Stimulated activated naive CD8-positive, alpha-beta T cell treated with anti-CD3 and anti-CD28 coated beads, Interleukin-15, amount 100 ng/mL, for 72 hours (primary cell): ENCODE data around the gene DLST.

ENCODE experiments used
- ATAC-seq: fragments of 150-1000 bp; cut with Tn5 transposase; 2 replicates; pipeline ENCODE4 v1.10.0; 2021; ENCODE audit warnings: mild to moderate bottlenecking, moderate library complexity
- DNase-seq, 2 donors: peaks; one replicate each; pipeline ENCODE4 v3.0.0; 2021 to 2022
- H3K27ac Mint-ChIP-seq, 2 donors: one replicate each; pipeline ENCODE4 v1.8.0; 2022; ENCODE audit warnings: mild to moderate bottlenecking in 2 of 2, mixed read lengths in 2 of 2, moderate library complexity in 2 of 2
- H3K27me3 Mint-ChIP-seq: one replicate; pipeline ENCODE4 v1.8.0; 2022; ENCODE audit warnings: mixed read lengths
- H3K4me1 Mint-ChIP-seq: one replicate; pipeline ENCODE4 v1.8.0; 2022; ENCODE audit warnings: mild to moderate bottlenecking, mixed read lengths
- H3K4me3 Mint-ChIP-seq, 2 donors: one replicate each; pipeline ENCODE4 v1.8.0; 2022; ENCODE audit warnings: mild to moderate bottlenecking in 2 of 2, mixed read lengths in 2 of 2, moderate library complexity in 1 of 2
- H3K9me3 Mint-ChIP-seq, 2 donors: one replicate each; pipeline ENCODE4 v1.8.0; 2022; ENCODE audit warnings: mixed read lengths in 2 of 2

Gene DLST

DNA sequence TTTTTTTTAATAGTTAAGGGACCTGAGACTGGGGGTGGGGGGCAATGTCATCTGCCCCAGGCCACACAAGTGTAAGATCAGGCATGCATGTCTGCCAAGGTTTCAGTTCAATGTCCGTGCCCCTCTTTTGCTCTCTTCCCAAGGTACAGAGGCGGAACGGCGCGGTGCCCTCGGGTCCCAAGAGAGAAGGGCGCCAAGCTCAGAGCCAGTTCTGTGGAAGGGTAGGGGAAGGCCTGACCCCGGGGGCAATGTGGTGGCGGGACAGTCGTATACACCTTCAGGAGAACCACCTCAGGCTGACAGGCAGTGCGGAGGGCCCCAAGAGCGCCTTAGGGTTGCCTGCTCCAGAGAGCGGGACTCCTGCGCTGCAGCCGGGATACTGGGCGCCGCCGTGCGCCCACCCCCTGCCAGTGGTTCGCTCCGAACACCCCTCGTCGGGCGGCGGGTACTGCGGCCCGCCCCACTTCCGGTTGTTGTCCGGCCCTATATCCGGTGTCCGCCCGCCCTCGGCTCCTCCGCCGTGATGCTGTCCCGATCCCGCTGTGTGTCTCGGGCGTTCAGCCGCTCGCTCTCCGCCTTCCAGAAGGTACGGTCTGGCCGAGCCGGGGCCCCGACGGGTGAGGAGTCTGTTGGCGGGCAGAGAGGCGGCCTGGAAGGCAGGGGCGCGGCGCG is at the start of gene DLST:
TSS of gene DLST (plus strand) at position 486 of the 672 bp plus-strand sequence. CDS start at position 524, 38 bp downstream.
- no peaks in the 10 kb centered on the region for H3K27me3 Mint-ChIP-seq
- ATAC-seq (peak; percentile 98), DNase-seq (peak; percentile 90 to 91)
- peak within 1 kb of the TSS; percentile 96 to 97 for H3K4me3 Mint-ChIP-seq
- no peaks in the 10 kb centered on the region for H3K9me3 Mint-ChIP-seq
- peaks cover 67% of the 10 kb centered on the region for H3K4me1 Mint-ChIP-seq
- H3K27ac Mint-ChIP-seq, result peak within 1 kb of the TSS; percentile 97 to 99

DNA sequence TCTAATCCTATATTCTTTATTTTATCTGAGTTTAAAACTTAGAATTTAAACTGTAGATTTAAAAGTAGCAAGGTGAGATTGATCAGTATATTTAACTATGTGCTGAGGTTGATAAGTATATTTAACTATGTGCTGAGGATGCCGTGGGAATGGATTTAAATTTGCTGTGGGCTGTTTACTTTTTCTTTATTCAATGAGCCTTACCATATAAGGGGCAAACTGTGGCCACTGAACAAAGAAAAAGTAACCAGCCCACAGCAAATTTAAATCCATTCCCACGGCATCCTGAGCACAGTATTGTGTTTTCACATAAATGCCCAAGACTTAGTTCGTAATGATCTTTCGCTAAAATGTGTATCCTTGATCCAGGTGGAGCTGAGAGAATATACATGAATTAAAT is 48.9 kb upstream of the DLST start:
- DNase-seq, result no peak
- no peaks in the 10 kb centered on the region for H3K9me3 Mint-ChIP-seq
- no peak for ATAC-seq
- no peak overlapping the region for H3K4me3 Mint-ChIP-seq
- H3K27me3 Mint-ChIP-seq, result no peaks in the 10 kb centered on the region
- H3K27ac Mint-ChIP-seq, result no peak overlapping the region
- H3K4me1 Mint-ChIP-seq, result peaks cover 37% of the 10 kb centered on the region

DNA sequence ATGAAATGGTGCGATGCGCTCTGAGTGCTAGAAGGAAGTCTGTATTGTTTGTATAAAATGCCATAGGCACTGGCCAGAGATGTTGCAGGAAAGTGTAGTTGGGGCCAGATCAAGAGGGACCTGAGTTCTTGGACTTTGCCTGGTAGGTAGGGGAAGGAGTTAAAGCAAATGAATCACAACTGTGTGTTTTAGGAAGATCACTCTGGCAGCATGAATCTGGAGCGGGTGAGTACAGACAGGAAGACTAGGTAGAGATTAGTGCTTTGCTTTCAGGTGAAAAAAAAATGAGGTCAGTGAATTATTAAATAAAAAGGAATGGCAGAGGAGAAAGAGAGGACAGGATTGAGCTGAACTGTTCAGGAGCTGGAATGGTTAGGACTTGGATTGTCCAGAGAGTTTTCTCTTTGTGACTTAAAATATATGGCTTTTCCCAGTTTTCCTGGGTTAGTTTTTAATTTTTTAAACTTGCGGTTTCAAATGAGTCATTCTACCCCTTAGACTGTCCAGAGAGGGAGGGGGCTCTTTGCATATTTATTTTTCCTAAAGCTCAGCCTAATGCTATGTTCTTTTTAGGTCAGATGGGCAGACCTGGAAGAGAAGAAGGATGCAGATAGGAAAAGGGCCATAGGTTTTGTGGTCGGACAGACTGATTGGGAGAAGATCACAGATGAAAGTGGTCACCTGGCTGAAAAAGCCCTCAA is 46.9 kb upstream of the DLST start:
- Mint-ChIP-seq H3K4me3 (peak overlapping the region in 1 of 2 donors; percentile 8), H3K27ac (peak overlapping the region; percentile 1 to 35)

DNA sequence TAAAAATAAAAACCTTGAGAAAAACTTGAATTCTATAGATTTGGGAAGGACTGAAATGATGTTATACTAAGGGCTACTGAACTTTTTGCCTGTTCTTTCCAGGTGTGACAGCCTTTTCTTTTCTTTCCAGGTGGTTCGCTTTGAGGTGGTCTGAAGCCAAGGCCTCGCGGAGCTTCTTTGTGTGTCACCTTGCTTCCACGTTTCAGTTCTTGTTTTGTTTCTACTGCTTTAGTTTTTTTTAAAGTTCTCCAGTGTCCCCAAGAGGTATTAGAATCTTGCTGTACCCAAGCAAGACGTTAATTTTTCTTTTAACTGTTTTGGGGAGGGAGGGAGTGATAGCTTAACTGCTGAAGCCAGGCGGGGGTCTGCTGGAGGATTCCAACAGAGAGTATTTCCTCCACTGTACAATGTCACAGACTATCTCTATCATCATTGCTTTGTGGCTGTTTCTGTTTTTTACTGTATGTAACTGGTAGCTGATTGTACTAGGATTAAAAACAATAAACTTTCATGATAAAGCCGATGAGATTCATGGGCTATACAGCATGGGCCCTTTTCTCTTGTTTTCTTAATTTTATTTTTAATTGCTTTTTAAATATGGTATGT is 46.0 kb upstream of the DLST start:
- Mint-ChIP-seq H3K27ac (peak overlapping the region; percentile 92 to 94), H3K4me3 (peak overlapping the region; percentile 67 to 81)
- ATAC-seq, result peak; percentile 26

More for the DNA sequence above, 46.9 kb upstream of the DLST start:
- no peak for DNase-seq
- no peak for ATAC-seq
- no peaks in the 10 kb centered on the region for H3K27me3 Mint-ChIP-seq
- no peaks in the 10 kb centered on the region for H3K9me3 Mint-ChIP-seq
- peaks cover 54% of the 10 kb centered on the region for H3K4me1 Mint-ChIP-seq

DNA sequence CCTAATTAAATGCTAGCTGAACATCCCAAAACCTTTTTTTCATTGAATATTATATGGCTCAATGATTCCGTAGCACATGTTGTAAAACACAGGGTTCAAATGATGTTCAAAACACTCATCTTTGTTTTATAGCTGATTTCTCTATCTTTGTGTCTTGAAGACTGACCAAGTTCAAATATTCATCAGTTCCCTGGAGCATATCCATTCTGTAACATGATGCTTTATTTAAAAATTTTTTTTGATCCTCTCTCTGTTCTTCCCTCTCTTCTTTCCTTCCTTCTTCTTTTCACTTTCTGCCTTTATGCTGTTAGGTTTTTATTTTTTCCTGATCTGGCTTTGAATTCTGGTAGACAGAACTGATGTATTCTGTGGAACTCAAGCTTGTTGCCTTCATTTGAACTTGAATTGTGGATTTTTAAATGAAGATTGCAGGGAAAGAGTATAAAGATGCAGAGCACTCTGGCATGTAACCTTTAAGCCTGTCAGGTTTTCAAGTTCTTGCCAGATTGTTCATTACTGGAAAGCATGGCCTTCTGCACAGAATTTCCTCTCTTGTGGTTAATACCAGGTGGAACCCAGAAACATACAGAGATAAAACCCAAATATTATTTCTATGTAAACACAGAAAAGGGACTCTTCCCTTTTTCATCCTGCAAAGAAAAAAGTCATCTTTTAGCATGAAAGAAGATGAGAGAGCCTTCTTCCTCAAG is 45.3 kb upstream of the DLST start:
- H3K27me3 Mint-ChIP-seq, result no peaks in the 10 kb centered on the region
- ATAC-seq, result no peak
- H3K4me1 Mint-ChIP-seq, result peaks cover 69% of the 10 kb centered on the region
- no peaks in the 10 kb centered on the region for H3K9me3 Mint-ChIP-seq
- no peak for DNase-seq
- peak overlapping the region; percentile 14 to 90 for H3K27ac Mint-ChIP-seq
- H3K4me3 Mint-ChIP-seq, result peak overlapping the region; percentile 56 to 81

More for the DNA sequence above, 46.0 kb upstream of the DLST start:
- no peaks in the 10 kb centered on the region for H3K9me3 Mint-ChIP-seq
- no peaks in the 10 kb centered on the region for H3K27me3 Mint-ChIP-seq
- no peak for DNase-seq
- H3K4me1 Mint-ChIP-seq, result peaks cover 63% of the 10 kb centered on the region

DNA sequence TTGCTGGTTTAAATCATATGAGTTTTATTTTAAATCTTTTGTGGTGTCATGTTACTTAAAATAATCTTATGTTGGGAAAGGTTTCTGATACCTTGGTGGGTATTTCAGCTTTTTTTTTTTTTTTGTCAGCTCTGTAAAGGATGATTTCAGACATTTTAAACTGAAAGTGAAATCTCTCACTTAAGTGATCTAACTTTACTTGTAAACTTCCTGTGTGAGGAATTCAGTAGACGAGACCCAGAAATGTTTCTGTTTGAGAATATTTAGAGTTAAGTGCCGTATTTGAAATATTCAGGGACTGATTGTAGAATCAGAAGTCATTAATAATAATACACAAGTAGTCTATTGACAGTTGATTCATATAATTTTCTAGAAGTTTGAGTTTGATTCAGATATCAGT is 43.5 kb upstream of the DLST start:
- no peak for DNase-seq
- H3K4me3 Mint-ChIP-seq, result peak overlapping the region; percentile 76 to 81
- peaks cover 83% of the 10 kb centered on the region for H3K4me1 Mint-ChIP-seq
- ATAC-seq, result no peak
- peak overlapping the region; percentile 83 to 91 for H3K27ac Mint-ChIP-seq
- H3K9me3 Mint-ChIP-seq, result no peaks in the 10 kb centered on the region
- H3K27me3 Mint-ChIP-seq, result no peaks in the 10 kb centered on the region

DNA sequence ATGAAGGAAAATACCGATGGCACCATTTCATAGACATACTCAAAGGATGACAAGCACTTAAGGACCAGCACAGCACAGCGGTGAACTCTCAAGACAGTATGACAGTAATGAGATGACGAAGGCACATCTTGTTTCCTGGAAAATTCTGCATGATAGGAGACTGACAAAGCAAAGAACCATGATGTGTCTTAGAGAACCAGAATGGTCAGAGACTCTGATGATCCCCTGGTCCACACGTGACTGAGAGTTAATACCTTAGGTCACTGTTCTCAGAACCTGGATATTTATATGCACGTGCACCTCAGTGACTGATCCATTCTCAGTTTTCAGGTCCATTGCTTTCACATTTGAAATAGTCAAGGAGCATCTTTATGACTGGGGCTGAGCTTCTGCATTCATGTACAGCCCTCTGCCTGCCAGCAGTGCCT is 41.1 kb upstream of the DLST start:
- peak overlapping the region; percentile 68 to 69 for H3K4me3 Mint-ChIP-seq
- DNase-seq (peak in 1 of 2 donors; percentile 15), ATAC-seq (peak; percentile 55)
- H3K4me1 Mint-ChIP-seq, result peaks cover 81% of the 10 kb centered on the region
- no peaks in the 10 kb centered on the region for H3K9me3 Mint-ChIP-seq
- peak overlapping the region in 1 of 2 donors; percentile 6 for H3K27ac Mint-ChIP-seq
- H3K27me3 Mint-ChIP-seq, result no peaks in the 10 kb centered on the region

DNA sequence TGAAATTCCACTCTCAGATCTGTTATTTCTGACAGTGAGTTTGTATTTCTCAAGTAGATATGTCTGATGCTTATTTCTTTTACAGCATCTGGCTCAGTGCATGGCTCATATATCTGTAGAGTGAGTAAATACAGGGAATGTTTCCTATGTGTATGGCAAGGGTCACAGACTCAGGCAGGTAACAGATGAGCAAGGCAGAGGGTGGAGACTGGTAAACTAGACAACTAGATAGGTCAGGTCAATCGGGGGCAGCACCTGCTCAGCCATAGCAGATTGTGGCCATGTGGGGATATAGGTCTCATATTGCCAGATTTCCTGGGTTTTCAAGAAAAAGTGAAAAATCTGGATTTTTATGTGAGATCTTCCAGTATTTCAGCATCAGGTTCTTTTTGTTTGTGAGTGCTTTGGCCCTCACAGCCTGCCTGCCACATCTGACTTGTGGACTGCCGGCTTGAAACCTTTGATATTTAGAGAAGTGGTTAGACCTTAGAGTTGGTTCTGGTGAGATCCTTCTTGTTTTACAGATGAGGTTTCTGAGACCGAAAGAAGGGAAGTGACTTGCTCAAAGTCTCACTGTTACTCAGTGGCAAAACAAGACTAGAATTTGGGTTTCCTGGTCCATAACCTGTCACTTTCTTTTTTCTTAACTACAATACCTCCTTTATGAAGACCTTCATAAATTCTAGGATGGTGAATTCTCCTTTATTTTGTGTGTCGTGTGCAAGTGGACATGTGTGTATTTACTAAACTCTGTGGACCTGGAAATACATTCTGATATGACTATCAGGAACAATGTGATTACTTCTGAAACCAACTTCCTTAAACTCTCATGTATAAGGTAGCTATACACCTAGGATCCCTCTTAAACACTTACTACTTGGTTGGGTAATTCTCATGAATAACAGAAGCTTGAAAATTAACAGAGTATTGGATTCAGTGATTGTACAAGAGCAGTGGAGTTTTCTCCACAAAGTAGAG is 40.2 kb upstream of the DLST start:
- ATAC-seq, result peak; percentile 95
- H3K4me3 Mint-ChIP-seq, result peak overlapping the region; percentile 68 to 69
- H3K27me3 Mint-ChIP-seq, result no peaks in the 10 kb centered on the region
- peaks cover 81% of the 10 kb centered on the region for H3K4me1 Mint-ChIP-seq
- H3K27ac Mint-ChIP-seq, result peak overlapping the region; percentile 2 to 55
- peak; percentile 35 to 62 for DNase-seq
- no peaks in the 10 kb centered on the region for H3K9me3 Mint-ChIP-seq

DNA sequence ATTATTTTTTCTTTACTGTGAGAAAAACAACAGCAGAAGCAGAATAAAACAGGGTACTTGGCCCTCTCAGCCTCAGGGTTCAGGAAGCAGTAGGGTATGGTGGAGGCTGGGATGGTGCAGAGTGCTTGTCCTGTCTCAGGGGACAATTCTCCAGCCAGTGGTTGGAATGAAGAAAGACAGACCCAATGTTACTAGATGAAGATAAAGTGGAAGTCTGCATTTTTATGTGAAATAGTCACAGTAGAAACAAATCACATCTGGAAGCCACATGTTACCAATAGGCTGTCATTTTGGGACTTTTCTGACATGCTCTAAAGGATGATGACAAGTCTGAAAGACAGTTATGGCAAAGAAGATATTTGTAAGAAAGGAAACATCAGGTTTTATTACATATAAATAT is 38.1 kb upstream of the DLST start:
- H3K4me1 Mint-ChIP-seq, result peaks cover 72% of the 10 kb centered on the region
- no peaks in the 10 kb centered on the region for H3K27me3 Mint-ChIP-seq
- no peak overlapping the region for H3K27ac Mint-ChIP-seq
- no peak overlapping the region for H3K4me3 Mint-ChIP-seq
- DNase-seq (no peak), ATAC-seq (no peak)
- no peaks in the 10 kb centered on the region for H3K9me3 Mint-ChIP-seq

DNA sequence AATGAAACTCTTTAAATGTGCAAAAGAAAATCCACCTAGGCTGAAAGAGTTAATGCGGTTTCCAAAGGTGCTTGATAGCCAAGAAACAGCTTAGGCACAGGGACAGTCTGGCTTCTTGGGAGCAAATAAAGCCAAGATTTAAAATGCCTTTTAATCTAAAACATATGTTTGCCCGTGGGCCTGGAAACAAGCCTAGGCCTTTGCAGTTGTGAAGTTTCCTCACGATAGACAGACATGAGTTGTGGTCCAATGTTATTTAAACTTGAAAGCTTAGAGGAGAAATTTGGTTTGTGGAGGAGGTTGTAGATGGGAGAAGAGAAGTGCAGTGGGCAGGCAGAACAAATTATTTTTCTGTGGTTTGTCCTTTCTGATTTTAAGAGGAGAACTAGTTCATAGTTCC is 35.5 kb upstream of the DLST start:
- no peaks in the 10 kb centered on the region for H3K9me3 Mint-ChIP-seq
- no peak overlapping the region for H3K27ac Mint-ChIP-seq
- H3K27me3 Mint-ChIP-seq, result no peaks in the 10 kb centered on the region
- ATAC-seq (no peak), DNase-seq (no peak)
- no peak overlapping the region for H3K4me3 Mint-ChIP-seq
- peaks cover 50% of the 10 kb centered on the region for H3K4me1 Mint-ChIP-seq

DNA sequence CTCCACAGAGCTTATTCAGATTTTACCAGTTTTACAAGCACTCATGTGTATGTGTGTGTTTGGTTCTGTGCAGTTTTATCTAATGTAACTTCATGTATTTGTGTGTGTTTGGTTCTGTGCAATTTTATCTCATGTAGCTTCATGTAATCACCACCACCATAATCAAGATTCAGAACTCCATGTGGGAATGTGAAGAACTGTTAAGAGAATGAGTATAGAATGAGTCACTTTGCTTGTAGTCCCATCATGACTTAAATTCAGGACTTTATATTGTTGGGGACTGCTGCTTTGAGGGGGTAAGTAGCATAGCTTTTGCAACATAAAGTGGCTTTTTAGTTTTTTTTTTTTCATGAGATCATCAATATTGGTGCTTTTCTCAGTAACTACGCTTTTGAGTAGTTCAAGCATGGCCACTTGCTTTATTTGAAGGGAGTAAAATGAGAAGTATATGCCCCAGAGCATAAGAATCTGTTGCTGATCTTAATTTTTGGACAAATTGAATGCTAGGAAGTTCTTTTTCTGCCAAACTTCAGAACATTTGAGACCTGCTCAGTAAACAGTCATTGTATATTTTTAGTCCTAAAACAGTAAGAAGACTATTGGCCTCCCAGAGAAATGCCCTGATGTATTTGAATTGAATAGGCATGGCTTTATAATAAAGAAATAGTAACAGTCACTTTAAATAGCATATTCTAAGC is 34.6 kb upstream of the DLST start:
- no peak for ATAC-seq
- Mint-ChIP-seq H3K4me3 (no peak overlapping the region), H3K4me1 (peaks cover 41% of the 10 kb centered on the region), H3K27ac (no peak overlapping the region), H3K27me3 (no peaks in the 10 kb centered on the region), H3K9me3 (no peaks in the 10 kb centered on the region)
- DNase-seq, result no peak

DNA sequence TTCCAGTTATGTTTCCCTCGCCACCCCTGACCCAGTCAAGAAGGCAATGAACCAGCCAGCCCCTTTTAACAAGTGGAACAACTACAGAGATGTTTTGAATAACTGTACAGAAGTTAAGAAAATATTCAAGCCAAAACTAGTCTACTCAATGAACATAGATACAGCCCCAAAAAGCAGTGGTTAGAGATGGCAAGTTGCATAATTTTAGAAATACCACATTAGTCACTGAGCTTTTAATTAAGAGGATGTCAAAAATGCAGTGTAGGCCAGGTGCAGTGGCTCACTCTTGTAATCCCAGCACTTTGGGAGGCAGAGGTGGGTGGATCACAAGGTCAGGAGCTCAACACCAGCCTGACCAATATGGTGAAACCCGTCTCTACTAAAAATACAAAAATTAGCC is 32.9 kb upstream of the DLST start:
- Mint-ChIP-seq H3K27ac (peak overlapping the region in 1 of 2 donors; percentile 34), H3K9me3 (no peaks in the 10 kb centered on the region), H3K4me1 (peaks cover 43% of the 10 kb centered on the region), H3K27me3 (no peaks in the 10 kb centered on the region), H3K4me3 (no peak overlapping the region)
- ATAC-seq, result no peak
- DNase-seq, result no peak

DNA sequence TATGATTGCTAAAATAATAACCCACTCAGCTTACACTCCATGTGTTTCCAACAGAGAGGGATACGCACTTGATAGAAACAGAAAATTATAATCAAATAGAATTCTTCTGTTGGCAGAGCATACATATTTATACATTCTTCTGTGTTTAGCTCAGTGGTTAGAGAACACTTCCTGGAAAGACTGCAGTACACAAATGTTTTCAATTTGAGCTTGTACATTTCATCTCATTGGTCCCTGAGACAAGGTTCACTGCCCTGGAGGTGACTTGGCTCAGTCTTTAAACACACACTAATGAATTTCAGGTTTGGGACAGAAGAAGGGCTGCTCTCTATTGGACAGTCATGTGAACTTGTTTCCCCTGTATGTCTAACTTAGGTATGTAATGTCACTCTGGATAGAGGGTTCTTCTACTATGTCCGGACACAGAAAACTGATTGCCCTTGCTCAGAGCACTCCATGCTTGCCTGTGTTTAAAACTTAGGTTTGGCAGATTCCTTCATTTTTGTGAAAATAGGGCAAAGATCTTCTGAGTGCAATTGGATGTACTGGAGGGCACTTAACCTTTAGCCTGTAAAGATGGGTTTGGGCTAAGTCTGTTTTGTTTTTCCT is 28.7 kb upstream of the DLST start:
- H3K4me1 Mint-ChIP-seq, result peaks cover 26% of the 10 kb centered on the region
- no peak overlapping the region for H3K4me3 Mint-ChIP-seq
- H3K27ac Mint-ChIP-seq, result no peak overlapping the region
- no peaks in the 10 kb centered on the region for H3K9me3 Mint-ChIP-seq
- no peaks in the 10 kb centered on the region for H3K27me3 Mint-ChIP-seq
- ATAC-seq, result no peak
- no peak for DNase-seq

DNA sequence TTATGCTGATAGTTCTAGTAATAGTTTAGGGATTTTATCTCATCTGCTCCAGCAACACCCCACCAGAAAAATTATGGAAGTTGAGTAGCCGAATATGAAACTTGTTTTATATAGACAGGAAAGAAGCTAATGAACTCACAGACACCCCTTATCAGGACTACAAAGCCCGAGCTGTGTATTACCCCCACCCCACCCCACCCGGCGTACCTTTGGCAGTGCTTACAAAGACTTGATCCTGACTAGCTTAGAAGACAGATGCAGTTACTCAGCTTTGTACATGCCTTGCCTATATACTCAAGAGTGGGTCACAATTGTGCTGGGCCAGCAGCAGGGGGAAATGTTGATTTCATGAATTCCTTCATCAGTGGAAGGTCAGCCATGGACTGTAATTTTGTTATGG is 28.1 kb upstream of the DLST start:
- no peak overlapping the region for H3K27ac Mint-ChIP-seq
- H3K27me3 Mint-ChIP-seq, result no peaks in the 10 kb centered on the region
- DNase-seq (no peak), ATAC-seq (no peak)
- no peaks in the 10 kb centered on the region for H3K9me3 Mint-ChIP-seq
- H3K4me3 Mint-ChIP-seq, result no peak overlapping the region
- H3K4me1 Mint-ChIP-seq, result peaks cover 23% of the 10 kb centered on the region
